Testis (tissue), 3 donors: ENCODE data around the gene HAND2. TPM values are rescaled to one million over a fixed set of nuclear protein-coding genes. Genes with fewer than 3 reads are reported as not detected.
A peak's percentile ranks its signal among the peaks of the same experiment; 100 is the strongest.

Experiments
- DNase-seq: peaks from one replicate; pipeline ENCODE4 v3.0.0-alpha.2; 2019
- H3K27ac ChIP-seq, 2 donors: fragments of 200-600 bp; sonication (generic); one replicate each; pipeline ENCODE4 v1.5.1; 2019
- H3K27me3 ChIP-seq: fragments of 200-600 bp; sonication (generic); one replicate; pipeline ENCODE4 v1.5.1; 2019
- H3K36me3 ChIP-seq: fragments of 200-600 bp; sonication (generic); one replicate; pipeline ENCODE4 v1.5.1; 2017; ENCODE audit warnings: low read depth; ENCODE audit errors: missing control alignments
- H3K4me1 ChIP-seq: fragments of 200-600 bp; sonication (generic); one replicate; pipeline ENCODE4 v1.5.1; 2019
- H3K4me3 ChIP-seq, 2 donors: fragments of 200-600 bp; sonication (generic); one replicate each; pipeline ENCODE4 v1.5.1; 2017 to 2019
- H3K9me3 ChIP-seq: fragments of 200-600 bp; sonication (generic); one replicate; pipeline ENCODE4 v1.5.1; 2017
- CTCF ChIP-seq, 3 experiments: fragments of 450-650 bp in 2 of 3; fragments of 200-600 bp in 1 of 3; sonication (generic) in 1 of 3; IDR thresholded peaks; one replicate each; pipeline ENCODE4 v1.5.1; 2016 to 2019; ENCODE audit warnings: antibody characterized with exemption in 3 of 3, mild to moderate bottlenecking in 2 of 3, moderate library complexity in 1 of 3
- POLR2A ChIP-seq: fragments of 450-650 bp; IDR thresholded peaks from one replicate; pipeline ENCODE4 v1.6.1; 2017; ENCODE audit warnings: antibody characterized with exemption, mild to moderate bottlenecking, moderate library complexity
- WGBS, 2 donors: methylation state at CpG; one replicate each; pipeline ENCODE4 v1.1.5; 2018; 5-methylcytosine and 5-hydroxymethylcytosine counted together
- intact Hi-C: fragments of 100-400 bp; cut with DNase I; formaldehyde crosslinking; loops from one replicate; pipeline ENCODE4 v1.15.1; 2023; ENCODE audit warnings: low total_unique reads
- polyA plus RNA-seq: library from polyadenylated mRNA; stranded (reverse); fragments of 350-450 nt; fragmentation: Illumina TruSeq; extraction: RNeasy Lipid Tissue Mini Kit (QIAGEN cat#74804); gene quantifications from one replicate; pipeline ENCODE4 v1.2.3, GENCODE V29; 2014; ENCODE audit warnings: low read depth, low replicate concordance; ENCODE audit not compliant: insufficient read depth
- total RNA-seq, 2 donors: library from RNA; depleted of rRNA; stranded (reverse); fragments of >200 nt; gene quantifications; one replicate each; pipeline ENCODE4 v1.2.3, GENCODE V29; 2016

HAND2 gene
- total and polyA plus RNA-seq, 3 donors from 2014 or later, result 3.5 to 12.3 (median 9.4) TPM

DNA sequence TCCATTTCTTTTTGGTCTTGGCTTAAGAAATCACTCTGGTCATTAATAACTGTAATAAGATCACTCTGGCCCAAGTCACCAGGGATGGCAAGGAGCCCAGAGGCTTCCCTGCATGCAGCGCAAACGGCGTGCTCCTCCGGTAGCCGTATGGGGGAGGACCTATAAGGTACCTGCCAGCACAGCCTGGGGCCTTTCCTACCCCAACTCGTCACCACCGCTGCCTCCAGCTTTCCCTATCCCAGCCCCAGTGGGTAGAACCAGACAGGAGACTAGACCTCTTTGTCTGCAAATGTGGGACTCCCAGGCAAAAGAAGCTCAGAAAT, 25.9 kb downstream of the HAND2 start:
- WGBS, 2 donors, result 47% methylated on average over 7 of the region's 7 CpGs
- Histone ChIP-seq H3K4me3 (no peak overlapping the region), H3K36me3 (no peaks in the 10 kb centered on the region), H3K9me3 (no peaks in the 10 kb centered on the region), H3K4me1 (no peaks in the 10 kb centered on the region), H3K27ac (no peak overlapping the region), H3K27me3 (no peaks in the 10 kb centered on the region)
- TF ChIP-seq CTCF (IDR thresholded peaks at IDR 0.05), result no peak
- TF ChIP-seq POLR2A, result no peak
- intact Hi-C loops, result loop anchor here (10.0 kb wide), 1 partner anchor 661 kb away; no protein-coding TSS in a partner anchor
- DNase-seq, result no peak

DNA sequence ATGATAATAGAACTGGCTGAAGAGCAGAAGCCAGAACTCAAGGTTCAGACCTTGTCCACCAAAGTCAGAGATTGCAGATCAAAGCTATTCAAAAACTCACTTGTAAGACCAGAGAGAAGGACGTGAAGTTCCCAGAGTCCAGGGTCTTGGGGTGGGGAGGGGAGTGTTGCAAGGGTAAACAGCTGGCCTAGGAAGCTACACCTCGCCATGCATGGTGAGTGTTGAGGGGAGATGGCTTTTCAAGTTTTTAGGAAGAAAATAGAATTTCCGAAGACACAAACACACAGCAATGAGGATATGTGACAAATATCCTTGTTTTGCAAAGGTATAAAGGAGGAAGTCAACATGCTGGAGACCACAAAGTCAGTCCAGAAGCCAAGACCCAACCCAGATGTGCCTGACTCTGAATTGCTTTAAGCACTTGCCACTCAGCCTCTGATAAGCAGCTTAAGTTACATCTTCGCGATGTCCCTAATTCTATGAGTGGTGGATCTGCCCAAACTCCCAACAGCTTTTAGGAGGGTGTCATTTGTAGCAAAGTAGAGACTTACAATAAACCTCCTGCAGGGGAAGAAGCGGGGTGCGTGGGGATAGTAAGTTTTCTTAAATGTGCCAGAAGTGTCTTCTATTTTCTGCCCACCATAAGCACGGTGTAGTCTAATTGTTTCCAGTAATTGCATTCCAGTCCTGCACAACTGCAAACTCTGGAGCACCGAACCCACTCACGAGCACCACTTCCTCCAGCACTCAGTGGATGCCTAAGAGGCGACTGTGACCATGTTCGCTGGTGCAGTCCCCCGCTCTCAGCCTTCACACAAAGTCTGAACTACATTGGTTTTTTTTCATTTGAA, 26.5 kb downstream of the HAND2 start:
- Histone ChIP-seq H3K4me3 (no peak overlapping the region), H3K27me3 (no peaks in the 10 kb centered on the region), H3K4me1 (no peaks in the 10 kb centered on the region), H3K9me3 (no peaks in the 10 kb centered on the region), H3K36me3 (no peaks in the 10 kb centered on the region), H3K27ac (no peak overlapping the region)
- intact Hi-C loops, result loop anchor here (10.0 kb wide), 1 partner anchor 661 kb away; no protein-coding TSS in a partner anchor
- DNase-seq, result no peak
- 58 to 64% methylated on average over 13 of the region's 13 CpGs for WGBS, 2 donors
- TF ChIP-seq POLR2A (no peak), CTCF (IDR thresholded peaks at IDR 0.05) (no peak)

- intact Hi-C loops, result loop anchor here (10.0 kb wide), 1 partner anchor 663 kb away; no protein-coding TSS in a partner anchor
- Histone ChIP-seq H3K9me3 (no peaks in the 10 kb centered on the region), H3K27ac (no peak overlapping the region), H3K36me3 (no peaks in the 10 kb centered on the region), H3K4me1 (no peaks in the 10 kb centered on the region), H3K4me3 (no peak overlapping the region), H3K27me3 (no peaks in the 10 kb centered on the region)
- 71 to 73% methylated on average over 5 of the region's 5 CpGs for WGBS, 2 donors
- TF ChIP-seq CTCF (IDR thresholded peaks at IDR 0.05), result no peak
- no peak for TF ChIP-seq POLR2A
- no peak for DNase-seq
Observed at GRCh38 chr4:173502282-173502681, 27.7 kb downstream of the HAND2 start.

- no peak for DNase-seq
- H3K27me3 ChIP-seq, result no peaks in the 10 kb centered on the region
- peak overlapping the region; percentile 36 to 42 for H3K4me3 ChIP-seq
- no peaks in the 10 kb centered on the region for H3K4me1 ChIP-seq
- intact Hi-C loops, result loop anchor here (10.0 kb wide), 1 partner anchor 663 kb away; no protein-coding TSS in a partner anchor
- no peaks in the 10 kb centered on the region for H3K36me3 ChIP-seq
- WGBS, 2 donors, result 54 to 61% methylated on average over 21 of the region's 21 CpGs
- H3K9me3 ChIP-seq, result no peaks in the 10 kb centered on the region
- H3K27ac ChIP-seq, result no peak overlapping the region
- no peak for TF ChIP-seq CTCF (IDR thresholded peaks at IDR 0.05)
- no peak for TF ChIP-seq POLR2A
Observed at GRCh38 chr4:173501592-173502150, 28.4 kb downstream of the HAND2 start.
